OCI-LY3 (cell line): ENCODE measurements around the gene IFNL1.

ENCODE experiments used
- H2AFZ ChIP-seq: fragments of 200-600, 300-600 bp; shearing (Covaris generic); 2 replicates; pipeline ENCODE4 v1.6.0; 2014; ENCODE audit warnings: antibody characterized with exemption, low read depth, low read length
- H3K27ac ChIP-seq: fragments of 200-600, 300-600 bp; sonication (generic); 2 replicates; pipeline ENCODE4 v1.5.1; 2014; ENCODE audit warnings: mild to moderate bottlenecking, low read length, moderate library complexity, mixed read lengths
- H3K27me3 ChIP-seq: fragments of 200-600, 300-600 bp; sonication (generic); 2 replicates; pipeline ENCODE4 v1.6.1; 2014; ENCODE audit warnings: low read depth, low read length, mixed read lengths
- H3K36me3 ChIP-seq: fragments of 200-600, 300-600 bp; sonication (generic); replicated peaks from 2 replicates; pipeline ENCODE3; 2014; ENCODE audit warnings: low read depth, low read length, mixed read lengths
- H3K4me1 ChIP-seq: fragments of 300-600, 200-600 bp; sonication (generic); 2 replicates; pipeline ENCODE4 v1.6.1; 2014; ENCODE audit warnings: low read length, mixed read lengths
- H3K4me2 ChIP-seq: fragments of 200-600, 300-600 bp; sonication (generic); 2 replicates; pipeline ENCODE4 v1.6.1; 2014; ENCODE audit warnings: low read length, mixed read lengths
- H3K4me3 ChIP-seq: fragments of 300-600, 200-600 bp; sonication (generic); 2 replicates; pipeline ENCODE4 v1.5.1; 2014; ENCODE audit warnings: antibody characterized with exemption, mild to moderate bottlenecking, low read length, moderate library complexity
- H3K79me2 ChIP-seq: fragments of 300-600, 200-600 bp; shearing (Covaris generic); 2 replicates; pipeline ENCODE4 v1.6.1; 2014; ENCODE audit warnings: mild to moderate bottlenecking, low read length, mixed read lengths
- H3K9ac ChIP-seq: fragments of 300-600, 200-600 bp; shearing (Covaris generic); 2 replicates; pipeline ENCODE4 v1.6.0; 2014; ENCODE audit warnings: mild to moderate bottlenecking, low read length, moderate library complexity
- H3K9me3 ChIP-seq: fragments of 200-600, 300-600 bp; shearing (Covaris generic); 2 replicates; pipeline ENCODE4 v1.6.1; 2014; ENCODE audit warnings: low read length, mixed read lengths; ENCODE audit not compliant: insufficient read depth
- H4K20me1 ChIP-seq: fragments of 200-600, 300-600 bp; sonication (generic); 2 replicates; pipeline ENCODE4 v1.6.1; 2016; ENCODE audit warnings: low read length, mixed read lengths; ENCODE audit not compliant: insufficient read depth
- CTCF ChIP-seq: fragments of 200-600, 300-600 bp; sonication (generic); IDR thresholded peaks from 2 replicates; pipeline ENCODE4 v1.5.1; 2014; ENCODE audit warnings: antibody characterized with exemption, low read length, low read depth
- EZH2phosphoT487 ChIP-seq: fragments of 200-600 bp; shearing (Covaris generic); IDR thresholded peaks from 2 replicates; pipeline ENCODE4 v1.6.1; 2018; ENCODE audit warnings: antibody characterized with exemption, mixed run types, low read depth

Gene IFNL1

GRCh38 chr19:39325778-39326665, 29.8 kb downstream of the IFNL1 start:
- H3K27ac ChIP-seq: no peak overlapping the region
- no peaks in the 10 kb centered on the region for H4K20me1 ChIP-seq
- H3K79me2 ChIP-seq: no peaks in the 10 kb centered on the region
- no peaks in the 10 kb centered on the region for H3K36me3 ChIP-seq
- peaks cover 3% of the 10 kb centered on the region; the same call in 1 of the 2 replicates for H3K4me1 ChIP-seq
- no peaks in the 10 kb centered on the region for H3K27me3 ChIP-seq
- no peak overlapping the region for H2AFZ ChIP-seq
- TF ChIP-seq EZH2phosphoT487 (no peak), CTCF (no peak)
- no peak overlapping the region for H3K4me2 ChIP-seq
- H3K9ac ChIP-seq: no peak overlapping the region
- no peak overlapping the region for H3K4me3 ChIP-seq
- no peaks in the 10 kb centered on the region for H3K9me3 ChIP-seq

- no peaks in the 10 kb centered on the region for H3K27me3 ChIP-seq
- H3K4me3 ChIP-seq: no peak overlapping the region
- no peaks in the 10 kb centered on the region for H3K9me3 ChIP-seq
- H3K36me3 ChIP-seq: no peaks in the 10 kb centered on the region
- no peaks in the 10 kb centered on the region for H4K20me1 ChIP-seq
- H3K27ac ChIP-seq: no peak overlapping the region
- no peak overlapping the region for H2AFZ ChIP-seq
- no peaks in the 10 kb centered on the region for H3K4me1 ChIP-seq
- no peak for TF ChIP-seq CTCF
- TF ChIP-seq EZH2phosphoT487: no peak
- no peak overlapping the region for H3K4me2 ChIP-seq
- no peaks in the 10 kb centered on the region for H3K79me2 ChIP-seq
- no peak overlapping the region for H3K9ac ChIP-seq
These were observed 31.3 kb downstream of the IFNL1 start for GRCh38 chr19:39327363-39328045.

GRCh38 chr19:39328046-39328705, 32.0 kb downstream of the IFNL1 start:
- Histone ChIP-seq H3K4me1 (no peaks in the 10 kb centered on the region), H3K9ac (no peak overlapping the region), H3K79me2 (no peaks in the 10 kb centered on the region), H3K4me3 (no peak overlapping the region), H3K27ac (no peak overlapping the region), H3K4me2 (no peak overlapping the region), H3K9me3 (no peaks in the 10 kb centered on the region), H3K36me3 (no peaks in the 10 kb centered on the region), H4K20me1 (no peaks in the 10 kb centered on the region), H3K27me3 (no peaks in the 10 kb centered on the region), H2AFZ (no peak overlapping the region)
- TF ChIP-seq CTCF: peak; percentile 99
- no peak for TF ChIP-seq EZH2phosphoT487

GRCh38 chr19:39329948-39330347, 33.7 kb downstream of the IFNL1 start:
- Histone ChIP-seq H3K36me3 (no peaks in the 10 kb centered on the region), H3K4me3 (no peak overlapping the region), H3K4me1 (peaks cover 3% of the 10 kb centered on the region; the same call in 1 of the 2 replicates), H3K79me2 (no peaks in the 10 kb centered on the region), H3K4me2 (no peak overlapping the region), H3K27ac (no peak overlapping the region), H3K27me3 (no peaks in the 10 kb centered on the region), H2AFZ (no peak overlapping the region), H3K9me3 (no peaks in the 10 kb centered on the region), H4K20me1 (no peaks in the 10 kb centered on the region), H3K9ac (no peak overlapping the region)
- TF ChIP-seq EZH2phosphoT487: no peak
- TF ChIP-seq CTCF: no peak
